Inflammatory macrophage treated with lipopolysaccharide for 4 hours (primary cell): ENCODE measurements around the gene FMNL2.
A peak's percentile ranks its signal among the peaks of the same experiment; 100 is the strongest.

ENCODE experiments used
- DNase-seq: peaks from one replicate; pipeline ENCODE4 v3.0.0-alpha.2; 2020

Gene FMNL2

GRCh38 chr2:152376385-152376784 is 41.4 kb downstream of the FMNL2 start:
- no peak for DNase-seq

GRCh38 chr2:152376968-152377367 is 42.0 kb downstream of the FMNL2 start:
- no peak for DNase-seq

GRCh38 chr2:152379089-152379488 is 44.1 kb downstream of the FMNL2 start:
- DNase-seq, result no peak

GRCh38 chr2:152380261-152381055 is 45.5 kb downstream of the FMNL2 start:
- DNase-seq, result no peak

GRCh38 chr2:152383702-152384101 is 48.7 kb downstream of the FMNL2 start:
- no peak for DNase-seq

GRCh38 chr2:152384992-152385391 is 50.0 kb downstream of the FMNL2 start:
- no peak for DNase-seq

- no peak for DNase-seq
These were observed 50.7 kb downstream of the FMNL2 start for GRCh38 chr2:152385650-152386049.

GRCh38 chr2:152386266-152386665 is 51.3 kb downstream of the FMNL2 start:
- DNase-seq, result no peak

- DNase-seq, result no peak
These were observed 52.1 kb downstream of the FMNL2 start for GRCh38 chr2:152387041-152387440.

- DNase-seq, result peak; percentile 90
These were observed 53.3 kb downstream of the FMNL2 start for GRCh38 chr2:152388269-152388668.

- no peak for DNase-seq
These were observed 54.5 kb downstream of the FMNL2 start for GRCh38 chr2:152389483-152389882.

- no peak for DNase-seq
These were observed 55.9 kb downstream of the FMNL2 start for GRCh38 chr2:152390837-152391236.

GRCh38 chr2:152391318-152391717 is 56.3 kb downstream of the FMNL2 start:
- DNase-seq, result no peak

- DNase-seq, result no peak
These were observed 58.4 kb downstream of the FMNL2 start for GRCh38 chr2:152393377-152393776.

- DNase-seq, result peak; percentile 63
These were observed 59.4 kb downstream of the FMNL2 start for GRCh38 chr2:152394326-152394725.

- no peak for DNase-seq
These were observed 60.1 kb downstream of the FMNL2 start for GRCh38 chr2:152395103-152395502.

- no peak for DNase-seq
These were observed 60.6 kb downstream of the FMNL2 start for GRCh38 chr2:152395572-152395971.

GRCh38 chr2:152396051-152396511 is 61.1 kb downstream of the FMNL2 start:
- DNase-seq, result no peak

GRCh38 chr2:152396763-152397162 is 61.8 kb downstream of the FMNL2 start:
- DNase-seq, result no peak

GRCh38 chr2:152399003-152399402 is 64.0 kb downstream of the FMNL2 start:
- DNase-seq, result no peak

- DNase-seq, result no peak
These were observed 65.7 kb downstream of the FMNL2 start for GRCh38 chr2:152400607-152401214.

- DNase-seq, result no peak
These were observed 68.1 kb downstream of the FMNL2 start for GRCh38 chr2:152402780-152403759.
